Lung (tissue), 12 donors: ENCODE data around the gene MYORG. TPM values are rescaled to one million over a fixed set of nuclear protein-coding genes. Genes with fewer than 3 reads are reported as not detected.
"Not testable (repeated sequence)": the region's sequence is repeated elsewhere in the genome, so short reads cannot be mapped to it uniquely, and the experiment has no call there.

Experiments
- ATAC-seq: fragments of 200-7000 bp; cut with Tn5 transposase; one replicate; pipeline ENCODE4 v1.9.1; 2020; ENCODE audit warnings: moderate number of reproducible peaks; ENCODE audit not compliant: insufficient read depth, low FRiP score
- DNase-seq, 3 donors: peaks; one replicate each; pipeline ENCODE4 v3.0.0-alpha.2; 2013 to 2017
- H3K27ac ChIP-seq, 2 donors: one replicate each; pipeline ENCODE4 v1.5.1; 2013; ENCODE audit warnings: mild to moderate bottlenecking in 2 of 2, moderate library complexity in 2 of 2, control low read depth in 1 of 2, inconsistent platforms in 1 of 2, low read depth in 1 of 2, low read length in 1 of 2
- H3K27me3 ChIP-seq, 3 donors: one replicate each; pipeline ENCODE4 v1.5.1; 2013; ENCODE audit warnings: low read length in 2 of 3; ENCODE audit not compliant: control insufficient read depth in 3 of 3, insufficient read depth in 3 of 3
- H3K36me3 ChIP-seq, 4 donors: one replicate each; pipeline ENCODE4 v1.5.1; 2013; ENCODE audit warnings: low read length in 4 of 4, mild to moderate bottlenecking in 1 of 4, moderate library complexity in 1 of 4; ENCODE audit not compliant: control insufficient read depth in 4 of 4, insufficient read depth in 4 of 4
- H3K4me1 ChIP-seq, 5 donors: one replicate each; pipeline ENCODE4 v1.5.1; 2013; ENCODE audit warnings: low read length in 5 of 5, mild to moderate bottlenecking in 2 of 5, moderate library complexity in 1 of 5; ENCODE audit not compliant: control insufficient read depth in 5 of 5, insufficient read depth in 5 of 5
- H3K4me3 ChIP-seq: one replicate; pipeline ENCODE4 v1.5.1; 2013; ENCODE audit warnings: mild to moderate bottlenecking, control low read depth, moderate library complexity
- H3K9ac ChIP-seq, 2 donors: one replicate each; pipeline ENCODE4 v1.5.1; 2013; ENCODE audit warnings: low read length in 2 of 2, control low read depth in 1 of 2; ENCODE audit not compliant: insufficient read depth in 1 of 2
- H3K9me3 ChIP-seq, 4 donors: one replicate each; pipeline ENCODE4 v1.5.1; 2013; ENCODE audit warnings: low read length in 3 of 4, mild to moderate bottlenecking in 1 of 4, moderate library complexity in 1 of 4; ENCODE audit not compliant: control insufficient read depth in 4 of 4, insufficient read depth in 3 of 4
- CTCF ChIP-seq: IDR thresholded peaks from 2 replicates; pipeline ENCODE4 v1.5.1; 2012; ENCODE audit warnings: mild to moderate bottlenecking; ENCODE audit errors: control extremely low read depth, extremely low read depth
- WGBS, 2 donors: extraction: QIAGEN DNeasy Blood & Tissue Kit; methylation state at CpG; one replicate each; pipeline ENCODE4 v1.1.7; 2013; 5-methylcytosine and 5-hydroxymethylcytosine counted together
- polyA plus RNA-seq, 2 donors: library from polyadenylated mRNA; stranded (reverse); fragments of 200-250 nt; gene quantifications; one replicate each; pipeline ENCODE4 v1.2.1, GENCODE V29; 2013
- total RNA-seq, 2 donors: library from RNA; depleted of rRNA in 1 of 2; stranded (reverse); fragments of >200 nt in 1 of 2; gene quantifications; one replicate each; pipeline ENCODE4 v1.2.1, GENCODE V29; 2014 to 2021
- donor health status: control.
- donor health status: control.
- donor health status: Bipolar disorder and iron deficiency.
- donor health status: healthy.
- donor health status: DM: yes; HTN: yes; CAD: no.

The MYORG gene
- total and polyA plus RNA-seq, 4 donors, result 1.4 to 12.2 (median 4.9) TPM

- Histone ChIP-seq H3K36me3 (peaks cover 0 to 2% (median 0%) of the 10 kb centered on the region in 4 donors), H3K4me3 (no peak overlapping the region), H3K9me3 (peaks cover 0 to 9% (median 0%) of the 10 kb centered on the region in 4 donors), H3K4me1 (peaks cover 0 to 2% (median 0%) of the 10 kb centered on the region in 5 donors), H3K27me3 (peaks cover 0 to 36% (median 21%) of the 10 kb centered on the region in 3 donors), H3K9ac (no peak overlapping the region), H3K27ac (no peak overlapping the region)
- DNase-seq, result no peak
- TF ChIP-seq CTCF, result no peak
- WGBS, 2 donors, result 89 to 91% methylated on average over 4 of the region's 4 CpGs
- ATAC-seq, result no peak
Observed at GRCh38 chr9:34369636-34370035, 7.1 kb downstream of the MYORG start.

- DNase-seq, H3K4me3 ChIP-seq, H3K9ac ChIP-seq, H3K27ac ChIP-seq, H3K9me3 ChIP-seq, H3K36me3 ChIP-seq, ATAC-seq, H3K4me1 ChIP-seq: not testable (repeated sequence)
- 94 to 97% methylated on average over 5 of the region's 5 CpGs for WGBS, 2 donors
- H3K27me3 ChIP-seq, result peaks cover 0 to 31% (median 21%) of the 10 kb centered on the region in 3 donors
Observed at GRCh38 chr9:34368796-34369195, 7.9 kb downstream of the MYORG start.

GRCh38 chr9:34367751-34368410 lies 8.8 kb downstream of the MYORG start:
- not testable (repeated sequence) for H3K4me3 ChIP-seq, H3K27ac ChIP-seq, ATAC-seq, DNase-seq, H3K9ac ChIP-seq, H3K9me3 ChIP-seq, H3K36me3 ChIP-seq
- 95 to 97% methylated on average over 3 of the region's 3 CpGs for WGBS, 2 donors
- Histone ChIP-seq H3K4me1 (peaks cover 0 to 10% (median 4%) of the 10 kb centered on the region in 5 donors), H3K27me3 (peaks cover 0 to 27% (median 21%) of the 10 kb centered on the region in 3 donors)

- H3K9me3 ChIP-seq, result peaks cover 0 to 2% (median 0%) of the 10 kb centered on the region in 4 donors
- no peak overlapping the region for H3K27ac ChIP-seq
- H3K27me3 ChIP-seq, result peaks cover 0 to 14% (median 10%) of the 10 kb centered on the region in 3 donors
- ATAC-seq (no peak), DNase-seq (no peak)
- no peak for TF ChIP-seq CTCF
- H3K9ac ChIP-seq, result no peak overlapping the region
- peaks cover 0 to 2% (median 0%) of the 10 kb centered on the region in 4 donors for H3K36me3 ChIP-seq
- WGBS, 2 donors, result 91 to 92% methylated on average over 2 of the region's 2 CpGs
- peaks cover 0 to 10% (median 4%) of the 10 kb centered on the region in 5 donors for H3K4me1 ChIP-seq
- H3K4me3 ChIP-seq, result no peak overlapping the region
Observed at GRCh38 chr9:34366365-34366764, 10.3 kb downstream of the MYORG start.
